H9 (cell line): ENCODE results near the gene SYTL5. TPM values are rescaled to one million over a fixed set of nuclear protein-coding genes. Genes with fewer than 3 reads are reported as not detected.

Experiments used
- DNase-seq: peaks from one replicate; pipeline ENCODE4 v3.0.0-alpha.2; 2017
- H2AFZ ChIP-seq: one replicate; pipeline ENCODE4 v1.6.1; 2013; ENCODE audit warnings: mild to moderate bottlenecking, low read length, control low read depth, moderate library complexity
- H2AK5ac ChIP-seq: 2 replicates; pipeline ENCODE4 v1.6.1; 2013; ENCODE audit warnings: low read length, control low read depth, mixed read lengths; ENCODE audit not compliant: insufficient read length
- H2BK120ac ChIP-seq: one replicate; pipeline ENCODE4 v1.6.1; 2013; ENCODE audit warnings: low read depth, mild to moderate bottlenecking, low read length, control low read depth, inconsistent platforms; ENCODE audit not compliant: poor library complexity, severe bottlenecking
- H2BK12ac ChIP-seq: 2 replicates; pipeline ENCODE4 v1.6.1; 2013; ENCODE audit warnings: low read length, control low read depth, mixed read lengths, low read depth; ENCODE audit not compliant: insufficient read length
- H2BK15ac ChIP-seq: 2 replicates; pipeline ENCODE4 v1.6.1; 2013; ENCODE audit warnings: low read depth, low read length, control low read depth
- H2BK20ac ChIP-seq: one replicate; pipeline ENCODE4 v1.6.1; 2013; ENCODE audit warnings: low read depth, mild to moderate bottlenecking, low read length, control low read depth, inconsistent platforms; ENCODE audit not compliant: poor library complexity, severe bottlenecking
- H2BK5ac ChIP-seq: 2 replicates; pipeline ENCODE4 v1.6.1; 2013; ENCODE audit warnings: low read length, control low read depth, mixed read lengths; ENCODE audit not compliant: insufficient read length
- H3K14ac ChIP-seq: 2 replicates; pipeline ENCODE4 v1.6.1; 2013; ENCODE audit warnings: low read length, control low read depth; ENCODE audit not compliant: insufficient read depth
- H3K18ac ChIP-seq: 2 replicates; pipeline ENCODE4 v1.6.1; 2013; ENCODE audit warnings: low read depth, mild to moderate bottlenecking, mixed read lengths, low read length, control low read depth; ENCODE audit not compliant: insufficient read length
- H3K23ac ChIP-seq: 2 replicates; pipeline ENCODE4 v1.6.1; 2013; ENCODE audit warnings: low read length, control low read depth, mixed read lengths, low read depth; ENCODE audit not compliant: insufficient read length
- H3K23me2 ChIP-seq: 2 replicates; pipeline ENCODE4 v1.6.1; 2013; ENCODE audit warnings: low read depth, mild to moderate bottlenecking, mixed read lengths, low read length, control low read depth; ENCODE audit not compliant: insufficient read length, poor library complexity, severe bottlenecking
- H3K27ac ChIP-seq: 2 replicates; pipeline ENCODE4 v1.5.1; 2013; ENCODE audit warnings: low read length, control low read depth, mixed read lengths, low read depth; ENCODE audit not compliant: insufficient read length
- H3K27me3 ChIP-seq: 2 replicates; pipeline ENCODE4 v1.6.1; 2013; ENCODE audit warnings: low read length, control low read depth, inconsistent platforms; ENCODE audit not compliant: insufficient read depth
- H3K4ac ChIP-seq: 2 replicates; pipeline ENCODE4 v1.6.1; 2013; ENCODE audit warnings: low read depth, mild to moderate bottlenecking, control low read depth, inconsistent platforms, low read length, moderate library complexity
- H3K4me1 ChIP-seq: 2 replicates; pipeline ENCODE4 v1.6.1; 2013; ENCODE audit warnings: low read length, control low read depth, inconsistent platforms; ENCODE audit not compliant: insufficient read depth
- H3K4me2 ChIP-seq: 2 replicates; pipeline ENCODE4 v1.6.1; 2013; ENCODE audit warnings: low read length, control low read depth, mixed read lengths; ENCODE audit not compliant: insufficient read length, insufficient read depth
- H3K56ac ChIP-seq: 2 replicates; pipeline ENCODE4 v1.6.1; 2013; ENCODE audit warnings: low read depth, mild to moderate bottlenecking, mixed read lengths, low read length, control low read depth; ENCODE audit not compliant: insufficient read length
- H3K79me1 ChIP-seq: 2 replicates; pipeline ENCODE4 v1.6.1; 2013; ENCODE audit warnings: low read depth, mild to moderate bottlenecking, moderate library complexity, low read length, control low read depth, inconsistent platforms; ENCODE audit not compliant: insufficient read depth, poor library complexity, severe bottlenecking
- H3K79me2 ChIP-seq: 2 replicates; pipeline ENCODE4 v1.6.1; 2013; ENCODE audit warnings: low read length, control low read depth, inconsistent platforms; ENCODE audit not compliant: insufficient read depth
- H3K9ac ChIP-seq: 2 replicates; pipeline ENCODE4 v1.6.1; 2013; ENCODE audit warnings: low read length, control low read depth, mixed read lengths; ENCODE audit not compliant: insufficient read length; ENCODE audit errors: extremely low read depth
- H3K9me3 ChIP-seq: one replicate; pipeline ENCODE4 v1.6.1; 2013; ENCODE audit warnings: low read depth, low read length, inconsistent platforms; ENCODE audit not compliant: control insufficient read depth
- H3T11ph ChIP-seq: one replicate; pipeline ENCODE4 v1.6.1; 2013; ENCODE audit warnings: mild to moderate bottlenecking, low read length, control low read depth, inconsistent platforms
- H4K20me1 ChIP-seq: one replicate; pipeline ENCODE4 v1.6.1; 2013; ENCODE audit not compliant: control insufficient read depth, insufficient read length, insufficient read depth
- H4K5ac ChIP-seq: 2 replicates; pipeline ENCODE4 v1.6.1; 2013; ENCODE audit warnings: low read depth, mild to moderate bottlenecking, mixed read lengths, low read length, control low read depth; ENCODE audit not compliant: insufficient read length
- H4K8ac ChIP-seq: replicated peaks from 2 replicates; pipeline ENCODE4 v1.6.1; 2013; ENCODE audit warnings: low read length, control low read depth, mixed read lengths, low read depth; ENCODE audit not compliant: insufficient read length
- H4K91ac ChIP-seq: 2 replicates; pipeline ENCODE4 v1.6.1; 2013; ENCODE audit warnings: low read depth, mild to moderate bottlenecking, moderate library complexity, mixed read lengths, low read length, control low read depth; ENCODE audit not compliant: insufficient read length
- H3K27ac Mint-ChIP-seq, 3 experiments: 2 replicates in 2 of 3; 3 replicates in 1 of 3; pipeline ENCODE4 v1.8.0; 2020 to 2021; ENCODE audit warnings: mixed read lengths in 3 of 3, mild to moderate bottlenecking in 1 of 3, moderate library complexity in 1 of 3
- H3K27me3 Mint-ChIP-seq: 2 replicates; pipeline ENCODE4 v1.8.0; 2021; ENCODE audit warnings: low read depth, mild to moderate bottlenecking, moderate library complexity, mixed read lengths
- H3K36me3 Mint-ChIP-seq, 3 experiments: 2 replicates in 2 of 3; 3 replicates in 1 of 3; pipeline ENCODE4 v1.8.0; 2020 to 2021; ENCODE audit warnings: low read depth in 3 of 3, mixed read lengths in 3 of 3; ENCODE audit not compliant: insufficient read depth in 1 of 3
- H3K4me1 Mint-ChIP-seq, 2 experiments: 2 replicates each; pipeline ENCODE4 v1.8.0; 2020; ENCODE audit warnings: mixed read lengths in 2 of 2
- H3K4me3 Mint-ChIP-seq, 2 experiments: 2 replicates in 1 of 2; 3 replicates in 1 of 2; pipeline ENCODE4 v1.8.0; 2020 to 2021; ENCODE audit warnings: mild to moderate bottlenecking in 2 of 2, mixed read lengths in 2 of 2, moderate library complexity in 1 of 2
- H3K9me3 Mint-ChIP-seq, 2 experiments: 2 replicates in 1 of 2; 3 replicates in 1 of 2; pipeline ENCODE4 v1.8.0; 2020; ENCODE audit warnings: mild to moderate bottlenecking in 2 of 2, mixed read lengths in 2 of 2, moderate library complexity in 1 of 2
- WGBS: extraction: QIAGEN DNeasy Blood & Tissue Kit; methylation state at CpG from one replicate; pipeline ENCODE4 v1.1.7; 2013; ENCODE audit warnings: missing lambda C conversion rate, low lambda C conversion rate, mixed read lengths; ENCODE audit not compliant: insufficient read length; ENCODE audit errors: extremely low coverage; 5-methylcytosine and 5-hydroxymethylcytosine counted together
- total RNA-seq: library from RNA; stranded (reverse); gene quantifications from 2 replicates; pipeline ENCODE4 v1.2.1, GENCODE V29; 2021
- TF ChIP-seq, protein P1 (sequence below): fragments of 200-600 bp; sonication (generic); conservative IDR thresholded peaks from 3 replicates; pipeline ENCODE4 v1.8.0; 2021; ENCODE audit warnings: antibody characterized with exemption, mild to moderate bottlenecking

The SYTL5 gene
- total RNA-seq, 1 experiment from 2014 or later: 0.15 TPM

GRCh38 chrX:38117485-38117884, 111.1 kb downstream of the SYTL5 start:
- no peak overlapping the region for H2AK5ac ChIP-seq
- no peaks in the 10 kb centered on the region for H3K27me3 ChIP-seq
- Mint-ChIP-seq H3K4me1 (no peaks in the 10 kb centered on the region), H3K27me3 (no peaks in the 10 kb centered on the region), H3K36me3 (no peaks in the 10 kb centered on the region), H3K27ac (no peak overlapping the region), H3K4me3 (no peak overlapping the region), H3K9me3 (peaks cover 43 to 51% of the 10 kb centered on the region in 2 experiments)
- H3K9me3 ChIP-seq: no peaks in the 10 kb centered on the region
- no CpG with 5 or more reads among the region's 7 CpGs for WGBS
- H3T11ph ChIP-seq: no peak overlapping the region
- no peak overlapping the region for H4K8ac ChIP-seq
- no peak overlapping the region for H2BK12ac ChIP-seq
- no peak overlapping the region for H2BK20ac ChIP-seq
- H2AFZ ChIP-seq: no peak overlapping the region
- no peaks in the 10 kb centered on the region for H3K4me1 ChIP-seq
- no peak overlapping the region for H2BK15ac ChIP-seq
- no peak for DNase-seq
- no peaks in the 10 kb centered on the region for H3K79me1 ChIP-seq
- H3K79me2 ChIP-seq: no peaks in the 10 kb centered on the region
- no peak overlapping the region for H3K4ac ChIP-seq
- H3K18ac ChIP-seq: no peak overlapping the region
- no peak overlapping the region for H3K4me2 ChIP-seq
- no peak overlapping the region for H4K91ac ChIP-seq
- no peak overlapping the region for H4K5ac ChIP-seq
- no peak overlapping the region for H2BK5ac ChIP-seq
- H3K23me2 ChIP-seq: no peaks in the 10 kb centered on the region
- H3K14ac ChIP-seq: no peak overlapping the region
- TF ChIP-seq, protein P1, sequence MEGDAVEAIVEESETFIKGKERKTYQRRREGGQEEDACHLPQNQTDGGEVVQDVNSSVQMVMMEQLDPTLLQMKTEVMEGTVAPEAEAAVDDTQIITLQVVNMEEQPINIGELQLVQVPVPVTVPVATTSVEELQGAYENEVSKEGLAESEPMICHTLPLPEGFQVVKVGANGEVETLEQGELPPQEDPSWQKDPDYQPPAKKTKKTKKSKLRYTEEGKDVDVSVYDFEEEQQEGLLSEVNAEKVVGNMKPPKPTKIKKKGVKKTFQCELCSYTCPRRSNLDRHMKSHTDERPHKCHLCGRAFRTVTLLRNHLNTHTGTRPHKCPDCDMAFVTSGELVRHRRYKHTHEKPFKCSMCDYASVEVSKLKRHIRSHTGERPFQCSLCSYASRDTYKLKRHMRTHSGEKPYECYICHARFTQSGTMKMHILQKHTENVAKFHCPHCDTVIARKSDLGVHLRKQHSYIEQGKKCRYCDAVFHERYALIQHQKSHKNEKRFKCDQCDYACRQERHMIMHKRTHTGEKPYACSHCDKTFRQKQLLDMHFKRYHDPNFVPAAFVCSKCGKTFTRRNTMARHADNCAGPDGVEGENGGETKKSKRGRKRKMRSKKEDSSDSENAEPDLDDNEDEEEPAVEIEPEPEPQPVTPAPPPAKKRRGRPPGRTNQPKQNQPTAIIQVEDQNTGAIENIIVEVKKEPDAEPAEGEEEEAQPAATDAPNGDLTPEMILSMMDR: no peak
- H3K56ac ChIP-seq: no peak overlapping the region
- no peaks in the 10 kb centered on the region for H4K20me1 ChIP-seq
- no peak overlapping the region for H3K9ac ChIP-seq
- H3K27ac ChIP-seq: no peak overlapping the region
- no peak overlapping the region for H2BK120ac ChIP-seq
- no peak overlapping the region for H3K23ac ChIP-seq
